ENCODE results near the gene RPS6KA2.

- no peak for TF ChIP-seq CTCF (IDR thresholded peaks at IDR 0.05)
- no peak for TF ChIP-seq POLR2A (IDR thresholded peaks at IDR 0.05)
Observed at GRCh38 chr6:166495487-166496314, 131.3 kb downstream of the RPS6KA2 start.
